Astrocyte of the cerebellum (primary cell): ENCODE results near the gene MTUS2.

Source experiments
- DNase-seq: peaks from one replicate; pipeline ENCODE4 v3.0.0-alpha.2; 2011; ENCODE audit warnings: low read depth
- H3K4me3 ChIP-seq: 2 replicates; pipeline ENCODE4 v1.5.1; 2011; ENCODE audit warnings: mild to moderate bottlenecking, low read depth, low read length, moderate library complexity
- in situ Hi-C: cut with HindIII; loops from 2 replicates; pipeline ENCODE4 v1.10.0; 2017; ENCODE audit warnings: low sequenced_read_pairs
- TF ChIP-seq, protein P1 (sequence below): IDR thresholded peaks from 2 replicates; pipeline ENCODE4 v1.5.1; 2012; ENCODE audit warnings: low read length, low read depth, moderate library complexity, mild to moderate bottlenecking; ENCODE audit errors: missing control alignments

MTUS2 gene

DNA sequence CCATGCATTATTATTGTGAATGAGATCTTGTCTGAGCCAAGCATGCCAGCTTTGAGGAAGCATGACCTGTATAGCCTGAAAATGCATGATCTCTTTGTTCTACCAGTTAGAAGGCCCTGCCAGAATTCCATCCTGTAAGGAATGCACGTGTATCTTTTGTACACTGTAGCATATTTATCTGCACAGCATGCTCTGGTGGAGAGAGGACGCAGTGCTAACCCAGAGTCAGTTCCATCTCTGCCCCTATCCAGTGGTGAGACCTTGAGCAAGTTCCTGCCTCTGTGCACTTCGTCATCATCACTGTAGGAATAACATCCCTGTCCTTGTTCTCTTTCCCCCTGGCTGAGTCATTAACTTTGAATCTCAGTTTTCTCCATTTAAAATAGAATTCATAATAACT lies 541.6 kb downstream of the MTUS2 start:
- TF ChIP-seq, protein P1, sequence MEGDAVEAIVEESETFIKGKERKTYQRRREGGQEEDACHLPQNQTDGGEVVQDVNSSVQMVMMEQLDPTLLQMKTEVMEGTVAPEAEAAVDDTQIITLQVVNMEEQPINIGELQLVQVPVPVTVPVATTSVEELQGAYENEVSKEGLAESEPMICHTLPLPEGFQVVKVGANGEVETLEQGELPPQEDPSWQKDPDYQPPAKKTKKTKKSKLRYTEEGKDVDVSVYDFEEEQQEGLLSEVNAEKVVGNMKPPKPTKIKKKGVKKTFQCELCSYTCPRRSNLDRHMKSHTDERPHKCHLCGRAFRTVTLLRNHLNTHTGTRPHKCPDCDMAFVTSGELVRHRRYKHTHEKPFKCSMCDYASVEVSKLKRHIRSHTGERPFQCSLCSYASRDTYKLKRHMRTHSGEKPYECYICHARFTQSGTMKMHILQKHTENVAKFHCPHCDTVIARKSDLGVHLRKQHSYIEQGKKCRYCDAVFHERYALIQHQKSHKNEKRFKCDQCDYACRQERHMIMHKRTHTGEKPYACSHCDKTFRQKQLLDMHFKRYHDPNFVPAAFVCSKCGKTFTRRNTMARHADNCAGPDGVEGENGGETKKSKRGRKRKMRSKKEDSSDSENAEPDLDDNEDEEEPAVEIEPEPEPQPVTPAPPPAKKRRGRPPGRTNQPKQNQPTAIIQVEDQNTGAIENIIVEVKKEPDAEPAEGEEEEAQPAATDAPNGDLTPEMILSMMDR, result no peak
- DNase-seq, result no peak
- in situ Hi-C loops, result no loop called here
- H3K4me3 ChIP-seq, result no peak overlapping the region

DNA sequence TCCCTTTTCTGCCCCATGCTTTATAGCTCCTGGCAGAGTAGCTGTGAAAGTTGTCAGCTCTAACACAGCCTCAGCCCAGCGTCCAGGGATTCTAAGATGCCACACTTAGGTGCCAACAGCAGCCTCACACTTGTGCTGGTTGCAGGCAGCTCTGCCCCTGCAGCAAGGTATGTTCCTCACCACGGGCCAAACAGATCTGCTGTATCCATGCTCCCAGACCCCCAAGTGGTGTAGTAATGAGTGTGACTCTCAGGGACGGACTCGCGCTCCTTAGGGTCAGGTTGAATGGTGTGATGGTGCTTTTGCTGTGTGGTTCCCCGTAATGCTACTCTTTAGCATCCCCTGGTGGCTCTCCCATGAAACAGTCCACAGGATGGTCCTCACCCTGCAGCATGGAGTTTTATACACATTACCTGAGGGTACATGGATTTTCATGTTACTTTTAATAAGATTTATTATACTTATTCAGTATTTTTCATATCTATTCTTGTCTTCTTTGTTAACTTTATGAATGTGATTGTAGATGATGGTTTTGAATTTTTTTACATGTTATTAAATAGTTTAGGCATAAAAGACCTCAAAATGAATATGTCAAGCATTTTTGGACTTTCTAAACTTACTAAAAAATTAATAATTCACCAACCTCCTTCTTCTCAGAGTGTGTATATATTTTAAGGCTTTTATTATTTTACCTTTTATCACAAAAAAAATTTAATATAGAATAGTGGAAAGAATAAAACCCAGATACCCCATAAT lies 542.9 kb downstream of the MTUS2 start:
- in situ Hi-C loops, result no loop called here
- DNase-seq, result no peak
- H3K4me3 ChIP-seq, result no peak overlapping the region
- TF ChIP-seq, protein P1, result peak; percentile 99

DNA sequence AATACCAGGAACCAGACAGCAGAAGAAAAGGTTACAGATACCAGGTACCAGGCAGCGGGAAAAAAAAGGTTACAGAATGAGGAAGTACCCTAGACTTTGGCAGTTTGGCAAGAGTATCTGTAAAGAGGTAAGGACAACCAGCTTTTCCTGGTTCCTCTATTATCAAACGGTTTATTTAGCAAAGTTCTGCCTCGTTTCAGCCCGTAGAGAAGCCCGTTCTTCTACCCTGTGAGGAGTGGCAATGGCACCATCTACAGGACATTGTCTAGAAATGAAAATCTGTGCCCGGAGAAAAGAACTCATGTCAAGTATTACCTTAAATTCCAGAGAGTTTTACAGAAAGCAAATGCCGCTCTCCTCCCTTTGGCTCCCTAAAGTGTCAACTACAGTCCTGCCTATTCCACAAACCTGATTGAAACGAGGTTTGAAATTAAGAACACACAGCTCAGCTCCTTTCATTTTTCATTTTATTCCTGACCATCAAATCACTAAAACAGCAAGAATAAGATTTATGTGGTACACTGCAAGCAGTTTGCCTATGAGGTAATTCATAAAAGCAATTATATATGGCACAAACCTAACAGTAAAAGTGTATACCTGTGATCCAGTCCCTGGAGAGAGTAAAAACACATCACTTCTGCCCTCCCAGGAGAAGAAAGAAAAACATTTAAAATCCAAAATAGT lies 549.1 kb downstream of the MTUS2 start:
- in situ Hi-C loops, result no loop called here
- peak; percentile 15 for DNase-seq
- H3K4me3 ChIP-seq, result no peak overlapping the region
- TF ChIP-seq, protein P1, result peak; percentile 75

DNA sequence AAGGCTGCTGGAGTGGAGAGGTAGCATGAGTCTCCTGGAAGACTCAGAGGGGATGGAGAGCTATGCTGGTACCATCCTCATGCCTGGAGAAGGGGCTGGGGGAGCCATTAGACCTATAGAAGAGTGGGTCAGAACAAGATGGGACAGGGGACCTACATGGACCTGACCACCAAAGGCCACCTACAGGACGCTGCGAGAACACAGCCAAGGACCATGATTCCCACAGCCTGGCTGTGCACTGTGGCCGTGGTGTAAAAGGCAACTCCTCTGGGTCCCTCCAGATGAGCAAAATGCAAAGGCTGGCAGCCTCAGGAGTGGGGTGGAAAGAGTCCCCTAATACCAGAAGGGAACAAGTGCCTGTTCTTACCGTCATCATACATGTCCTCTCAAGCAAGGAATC lies 559.1 kb downstream of the MTUS2 start:
- DNase-seq, result no peak
- in situ Hi-C loops, result no loop called here
- H3K4me3 ChIP-seq, result no peak overlapping the region
- TF ChIP-seq, protein P1, result no peak

DNA sequence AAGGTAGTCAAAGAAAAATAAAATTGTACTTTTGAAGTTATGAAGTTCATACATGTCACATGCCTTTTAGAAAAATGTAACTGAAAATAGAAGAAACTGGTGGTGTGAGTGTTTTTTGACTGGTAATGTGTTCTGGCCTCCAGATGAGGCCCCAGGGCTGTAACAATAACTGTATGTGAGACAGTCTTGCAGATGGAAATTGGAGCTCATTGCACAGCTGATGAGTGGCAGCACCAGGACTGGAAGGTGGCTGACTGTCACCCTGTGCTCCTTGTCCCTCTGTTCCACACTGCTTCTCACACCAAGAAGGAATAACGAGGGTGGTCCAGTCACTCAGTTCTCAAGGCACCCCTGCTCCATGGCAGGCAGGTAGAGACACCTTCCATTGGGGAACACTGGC lies 559.7 kb downstream of the MTUS2 start:
- DNase-seq, result no peak
- TF ChIP-seq, protein P1, result no peak
- in situ Hi-C loops, result no loop called here
- no peak overlapping the region for H3K4me3 ChIP-seq

DNA sequence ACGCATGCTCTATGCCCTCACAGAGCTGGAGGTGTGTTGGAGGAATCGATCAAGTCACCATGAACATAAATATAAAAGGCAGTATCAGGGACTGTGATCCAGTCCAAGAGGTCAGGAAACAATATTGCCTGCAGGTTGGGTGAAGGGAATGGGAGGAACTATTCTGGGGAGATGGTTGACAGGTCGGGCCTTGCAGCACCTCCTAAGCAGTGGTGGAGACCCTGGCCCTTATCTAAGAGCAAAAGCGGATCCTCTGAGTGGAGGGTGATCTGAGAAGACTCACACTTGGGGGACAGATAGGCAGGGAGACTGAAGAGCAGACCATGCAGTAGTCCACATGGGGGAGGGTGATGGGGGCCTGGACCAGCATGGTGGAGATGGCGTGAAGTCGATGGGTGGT lies 561.9 kb downstream of the MTUS2 start:
- in situ Hi-C loops, result no loop called here
- DNase-seq, result no peak
- TF ChIP-seq, protein P1, result no peak
- H3K4me3 ChIP-seq, result no peak overlapping the region
